ENCODE measurements around the gene TRABD.
"Not testable (repeated sequence)": the region's sequence is repeated elsewhere in the genome, so short reads cannot be mapped to it uniquely, and the experiment has no call there.

Gene TRABD

DNA sequence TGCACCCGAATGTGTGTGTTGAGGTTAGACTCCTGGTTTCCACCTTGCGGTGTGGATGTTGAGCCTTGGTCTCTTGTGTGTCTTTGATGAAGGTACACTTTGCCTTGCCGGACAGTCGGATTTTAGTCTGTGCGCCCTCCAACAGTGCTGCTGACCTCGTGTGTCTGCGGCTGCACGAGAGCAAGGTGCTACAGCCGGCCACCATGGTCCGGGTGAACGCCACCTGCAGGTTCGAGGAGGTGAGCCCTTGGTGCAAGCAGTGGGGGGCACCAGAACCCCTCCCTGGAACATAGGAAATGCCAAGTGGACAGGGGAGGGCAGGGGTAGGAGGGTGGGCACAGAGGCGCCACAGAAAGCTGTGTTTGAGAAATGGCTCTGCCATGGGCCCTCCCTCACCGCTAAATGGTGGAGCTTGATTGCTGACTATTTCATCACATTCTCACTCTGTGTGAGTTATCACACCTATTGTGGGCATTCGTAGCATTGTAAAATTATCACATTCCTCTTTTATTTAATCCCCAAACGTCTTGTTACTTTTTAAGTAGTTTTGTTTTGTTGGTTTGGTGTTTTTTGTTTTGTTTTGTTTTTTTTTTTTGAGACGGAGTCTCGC is 41.6 kb upstream of the TRABD start:
- Histone ChIP-seq H3K27me3 (ENCODE audit: insufficient read depth, low read length) (no peaks in the 10 kb centered on the region), H3K4me3 (ENCODE audit: low read depth, low read length) (no peak overlapping the region), H3K27ac (ENCODE audit: low read depth, low read length) (no peak overlapping the region), H3K4me1 (ENCODE audit: control insufficient read depth, insufficient read depth, low read length, unreplicated experiment) (no peaks in the 10 kb centered on the region), H3K36me3 (ENCODE audit: insufficient read depth, low read length) (no peaks in the 10 kb centered on the region), H3K79me2 (ENCODE audit: control insufficient read depth, insufficient read depth, low read length, unreplicated experiment) (no peaks in the 10 kb centered on the region), H2AFZ (ENCODE audit: low read length, unreplicated experiment) (no peak overlapping the region)

GRCh38 chr22:50145721-50146438 is 39.8 kb upstream of the TRABD start:
- no peaks in the 10 kb centered on the region for H3K27me3 ChIP-seq (ENCODE audit: insufficient read depth, low read length)
- no peaks in the 10 kb centered on the region for H3K4me1 ChIP-seq (ENCODE audit: control insufficient read depth, insufficient read depth, low read length, unreplicated experiment)
- no peak overlapping the region for H3K4me3 ChIP-seq (ENCODE audit: low read depth, low read length)
- no peak overlapping the region for H3K27ac ChIP-seq (ENCODE audit: low read depth, low read length)
- no peaks in the 10 kb centered on the region for H3K36me3 ChIP-seq (ENCODE audit: insufficient read depth, low read length)
- H3K79me2 ChIP-seq (ENCODE audit: control insufficient read depth, insufficient read depth, low read length, unreplicated experiment): no peaks in the 10 kb centered on the region
- H2AFZ ChIP-seq (ENCODE audit: low read length, unreplicated experiment): no peak overlapping the region

DNA sequence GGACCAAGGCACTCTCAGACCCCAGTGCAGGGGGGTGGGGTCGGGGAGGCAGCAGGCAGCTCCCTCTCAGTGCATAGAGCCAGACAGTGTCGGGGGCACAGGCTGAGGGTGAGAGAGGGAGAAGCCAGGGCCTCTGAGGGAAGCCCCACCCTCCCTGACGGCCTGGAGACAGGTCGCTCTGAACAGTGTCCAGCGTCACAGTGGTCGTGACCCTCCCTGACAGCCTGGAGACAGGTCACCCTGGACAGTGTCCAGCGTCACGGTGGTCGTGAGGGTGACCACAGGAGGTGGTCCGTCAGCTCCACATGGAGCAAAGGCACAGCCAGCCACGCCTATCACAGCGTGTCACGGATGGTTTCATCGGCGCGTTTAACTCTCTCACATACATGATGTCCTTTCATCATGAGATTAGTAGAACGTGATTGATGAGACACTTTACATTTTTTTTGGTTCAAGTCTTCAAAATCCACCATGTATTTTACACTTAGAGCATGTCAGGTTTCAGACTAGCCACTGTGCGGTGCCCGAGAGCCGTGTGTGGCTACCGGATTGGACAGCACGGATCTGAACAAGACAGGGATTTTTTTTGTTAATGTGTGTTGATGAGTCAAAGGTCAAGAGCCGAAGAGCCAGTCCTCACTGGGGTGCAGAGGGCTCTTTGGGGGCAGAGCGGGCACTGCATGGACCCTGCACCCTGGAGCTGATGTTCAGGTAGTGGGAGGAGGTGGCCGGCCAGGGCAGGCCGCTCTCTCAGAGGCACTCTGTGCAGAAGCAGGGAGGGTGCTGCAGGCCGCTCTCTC is 39.1 kb upstream of the TRABD start:
- Histone ChIP-seq H3K36me3 (ENCODE audit: insufficient read depth, low read length) (no peaks in the 10 kb centered on the region), H3K4me3 (ENCODE audit: low read depth, low read length) (no peak overlapping the region)

GRCh38 chr22:50147258-50148165 is 38.2 kb upstream of the TRABD start:
- not testable (repeated sequence) for H3K4me3 ChIP-seq (ENCODE audit: low read depth, low read length); H2AFZ ChIP-seq (ENCODE audit: low read length, unreplicated experiment); H3K4me1 ChIP-seq (ENCODE audit: control insufficient read depth, insufficient read depth, low read length, unreplicated experiment); H3K79me2 ChIP-seq (ENCODE audit: control insufficient read depth, insufficient read depth, low read length, unreplicated experiment); H3K27me3 ChIP-seq (ENCODE audit: insufficient read depth, low read length); H3K36me3 ChIP-seq (ENCODE audit: insufficient read depth, low read length); H3K27ac ChIP-seq (ENCODE audit: low read depth, low read length)

More for the DNA sequence above, 39.1 kb upstream of the TRABD start:
- Histone ChIP-seq H3K27me3 (ENCODE audit: insufficient read depth, low read length) (no peaks in the 10 kb centered on the region), H3K79me2 (ENCODE audit: control insufficient read depth, insufficient read depth, low read length, unreplicated experiment) (no peaks in the 10 kb centered on the region), H3K27ac (ENCODE audit: low read depth, low read length) (no peak overlapping the region), H2AFZ (ENCODE audit: low read length, unreplicated experiment) (no peak overlapping the region), H3K4me1 (ENCODE audit: control insufficient read depth, insufficient read depth, low read length, unreplicated experiment) (no peaks in the 10 kb centered on the region)

DNA sequence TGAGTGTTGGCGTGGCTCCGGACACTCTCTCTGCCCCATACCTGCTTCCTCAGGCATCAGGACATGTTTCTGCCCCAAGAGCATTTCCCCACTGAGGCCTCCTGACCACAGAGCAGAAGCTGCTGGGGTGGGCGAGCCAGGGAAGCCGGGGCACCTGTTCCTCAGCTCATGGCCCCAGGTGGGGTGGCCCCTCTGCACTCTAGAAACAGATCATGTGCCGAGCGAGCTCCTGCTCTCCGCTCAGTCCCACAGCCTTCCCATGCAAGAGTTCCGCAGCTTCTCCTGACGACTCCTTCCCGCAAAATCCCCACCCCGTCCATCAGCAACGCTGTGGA is 37.6 kb upstream of the TRABD start:
- no peak overlapping the region for H3K27ac ChIP-seq (ENCODE audit: low read depth, low read length)
- H3K79me2 ChIP-seq (ENCODE audit: control insufficient read depth, insufficient read depth, low read length, unreplicated experiment): no peaks in the 10 kb centered on the region
- H3K27me3 ChIP-seq (ENCODE audit: insufficient read depth, low read length): no peaks in the 10 kb centered on the region
- H3K4me3 ChIP-seq (ENCODE audit: low read depth, low read length): no peak overlapping the region
- no peaks in the 10 kb centered on the region for H3K36me3 ChIP-seq (ENCODE audit: insufficient read depth, low read length)
- no peaks in the 10 kb centered on the region for H3K4me1 ChIP-seq (ENCODE audit: control insufficient read depth, insufficient read depth, low read length, unreplicated experiment)
- no peak overlapping the region for H2AFZ ChIP-seq (ENCODE audit: low read length, unreplicated experiment)

- H3K4me1 ChIP-seq (ENCODE audit: control insufficient read depth, insufficient read depth, low read length, unreplicated experiment): no peaks in the 10 kb centered on the region
- H3K4me3 ChIP-seq (ENCODE audit: low read depth, low read length): no peak overlapping the region
- H2AFZ ChIP-seq (ENCODE audit: low read length, unreplicated experiment): no peak overlapping the region
- no peaks in the 10 kb centered on the region for H3K27me3 ChIP-seq (ENCODE audit: insufficient read depth, low read length)
- H3K27ac ChIP-seq (ENCODE audit: low read depth, low read length): no peak overlapping the region
- H3K79me2 ChIP-seq (ENCODE audit: control insufficient read depth, insufficient read depth, low read length, unreplicated experiment): no peaks in the 10 kb centered on the region
- H3K36me3 ChIP-seq (ENCODE audit: insufficient read depth, low read length): no peaks in the 10 kb centered on the region
Measured at GRCh38 chr22:50148991-50149721, 36.6 kb upstream of the TRABD start.

DNA sequence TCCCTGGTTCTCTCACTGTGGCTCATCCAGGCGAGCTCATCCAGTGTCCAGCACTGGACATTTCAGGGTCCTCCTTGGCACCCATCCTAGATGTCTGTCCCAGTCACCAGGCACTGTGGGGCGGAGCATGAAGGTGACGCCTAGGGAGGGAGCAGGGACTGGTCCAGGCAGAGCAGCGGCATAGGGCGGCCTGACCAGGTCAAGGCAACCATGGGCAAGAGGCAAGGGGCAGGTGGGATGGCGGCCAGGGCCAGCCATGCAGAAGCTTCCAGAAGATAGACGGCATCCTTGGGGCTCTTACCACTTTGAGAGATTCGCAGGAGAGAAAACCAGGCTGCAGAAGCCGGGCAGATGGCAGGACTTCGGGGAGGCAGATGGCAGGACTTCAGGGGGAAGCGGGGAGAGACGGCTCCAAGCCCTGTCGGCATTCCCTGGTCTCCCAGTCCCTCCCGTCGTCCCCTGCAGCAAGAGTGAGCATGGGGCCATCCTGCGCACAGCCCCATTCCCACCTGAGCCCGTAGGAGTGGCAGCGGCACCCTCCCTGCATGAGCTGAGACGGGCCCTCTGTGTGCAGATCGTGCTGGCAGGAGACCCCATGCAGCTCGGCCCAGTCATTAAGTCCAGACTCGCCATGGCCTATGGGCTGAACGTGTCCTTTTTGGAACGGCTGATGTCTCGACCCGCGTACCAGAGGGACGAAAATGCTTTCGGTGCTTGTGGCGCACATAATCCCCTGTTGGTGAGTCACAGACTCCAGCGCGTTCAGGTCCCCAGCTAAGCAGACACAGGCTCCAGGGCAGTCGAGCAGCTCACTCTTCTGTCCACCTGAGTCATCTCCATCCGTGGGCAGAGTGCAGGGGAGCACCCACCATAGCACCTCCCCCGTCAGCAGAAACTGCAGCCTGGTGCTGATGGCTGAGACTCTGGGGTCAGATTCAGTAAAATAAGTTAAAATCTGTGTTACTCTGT is 35.3 kb upstream of the TRABD start:
- H3K4me3 ChIP-seq (ENCODE audit: low read depth, low read length): no peak overlapping the region
- H2AFZ ChIP-seq (ENCODE audit: low read length, unreplicated experiment): no peak overlapping the region
- no peak overlapping the region for H3K27ac ChIP-seq (ENCODE audit: low read depth, low read length)
- H3K27me3 ChIP-seq (ENCODE audit: insufficient read depth, low read length): no peaks in the 10 kb centered on the region
- H3K4me1 ChIP-seq (ENCODE audit: control insufficient read depth, insufficient read depth, low read length, unreplicated experiment): no peaks in the 10 kb centered on the region
- no peaks in the 10 kb centered on the region for H3K79me2 ChIP-seq (ENCODE audit: control insufficient read depth, insufficient read depth, low read length, unreplicated experiment)
- H3K36me3 ChIP-seq (ENCODE audit: insufficient read depth, low read length): no peaks in the 10 kb centered on the region

GRCh38 chr22:50151571-50152537 is 33.9 kb upstream of the TRABD start:
- H3K36me3 ChIP-seq (ENCODE audit: insufficient read depth, low read length): no peaks in the 10 kb centered on the region
- no peak overlapping the region for H3K4me3 ChIP-seq (ENCODE audit: low read depth, low read length)
- no peak overlapping the region for H3K27ac ChIP-seq (ENCODE audit: low read depth, low read length)
- H3K79me2 ChIP-seq (ENCODE audit: control insufficient read depth, insufficient read depth, low read length, unreplicated experiment): no peaks in the 10 kb centered on the region
- no peak overlapping the region for H2AFZ ChIP-seq (ENCODE audit: low read length, unreplicated experiment)
- no peaks in the 10 kb centered on the region for H3K4me1 ChIP-seq (ENCODE audit: control insufficient read depth, insufficient read depth, low read length, unreplicated experiment)
- H3K27me3 ChIP-seq (ENCODE audit: insufficient read depth, low read length): no peaks in the 10 kb centered on the region
